ENCODE data around the gene UBC.
A peak's percentile ranks its signal among the peaks of the same experiment; 100 is the strongest.

UBC gene

DNA sequence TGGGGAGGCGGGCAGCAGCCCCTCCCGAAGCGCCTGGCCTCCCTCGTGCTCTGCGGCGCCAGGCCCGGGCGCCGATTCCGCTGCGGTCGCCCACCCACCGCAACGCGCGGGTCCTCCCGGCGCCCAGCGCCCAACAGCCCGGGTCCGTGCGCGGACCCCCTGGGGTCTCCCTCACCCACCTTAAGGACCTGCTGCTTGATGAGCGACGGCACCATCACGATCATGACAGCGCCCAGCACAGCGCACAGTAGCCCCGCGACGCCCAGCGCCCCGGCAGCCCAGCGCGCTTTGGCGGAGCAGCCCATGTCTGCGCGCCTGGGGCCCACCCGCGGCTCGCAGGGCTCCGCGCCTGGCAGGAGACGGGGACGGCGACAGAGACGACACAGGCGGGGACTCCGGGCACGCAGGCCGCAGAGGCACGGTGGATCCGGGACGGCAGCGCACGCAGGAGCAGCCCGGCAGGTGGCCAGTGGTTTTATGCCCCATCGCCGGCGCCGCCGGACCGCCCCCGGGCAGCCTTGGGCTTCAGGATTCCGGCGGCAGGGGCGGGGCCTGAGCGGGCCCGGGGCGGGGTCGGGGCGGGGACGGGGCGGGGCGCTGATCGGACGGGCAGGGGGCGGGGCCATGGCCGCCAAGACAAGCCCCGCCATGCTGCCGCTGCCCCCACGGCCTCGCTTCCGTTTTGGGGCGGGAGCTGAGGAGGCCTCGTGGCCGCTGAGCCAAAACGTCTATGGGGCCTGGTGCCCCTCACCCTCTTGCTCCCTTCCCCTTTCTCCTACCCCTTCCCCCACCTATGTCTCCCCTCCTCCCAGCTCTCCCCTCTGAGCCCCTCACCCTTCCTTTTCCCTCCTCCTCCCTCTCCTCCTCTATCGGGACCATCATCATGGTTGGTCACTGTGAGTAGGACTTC, 50.8 kb downstream of the UBC start, which contains the start of gene SCARB1:
Gene SCARB1, minus strand, starts transcription at position 449 of the 910 bp plus-strand sequence. Its CDS starts 144 bp downstream, at position 305.
- DNase-seq: peak; percentile 78

DNA sequence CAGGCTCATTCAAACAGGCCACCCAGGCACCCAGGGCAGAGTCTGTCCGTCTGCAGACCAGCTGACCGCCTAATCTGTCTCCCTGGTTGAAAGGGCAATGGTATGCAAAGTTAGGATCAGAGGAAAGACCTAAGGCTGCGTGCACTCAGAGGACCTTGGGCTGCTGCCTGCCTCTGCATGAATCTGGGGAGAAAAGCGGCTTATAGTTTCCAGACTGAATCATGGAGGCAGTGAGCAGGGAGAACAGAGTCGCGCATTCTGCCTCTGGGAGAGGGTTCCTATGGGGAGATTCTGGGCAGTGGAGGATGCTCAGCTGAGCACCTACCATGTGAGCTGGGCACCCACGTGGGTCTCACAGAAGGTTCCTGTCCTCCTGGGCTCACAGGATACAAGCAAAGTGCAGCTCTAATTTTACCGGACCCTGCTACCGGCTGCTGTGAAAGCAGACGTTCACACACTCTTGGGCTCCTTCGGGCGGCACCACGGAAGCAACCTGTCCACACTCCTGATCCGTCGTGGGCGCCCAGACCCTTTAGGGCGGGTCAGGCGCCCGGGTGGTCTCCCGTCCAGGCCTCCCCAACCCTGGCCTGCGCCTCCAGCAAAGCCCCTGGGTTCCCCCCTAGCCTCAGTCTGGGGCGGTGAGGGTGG, 51.6 kb downstream of the UBC start:
- DNase-seq: peak; percentile 15

DNA sequence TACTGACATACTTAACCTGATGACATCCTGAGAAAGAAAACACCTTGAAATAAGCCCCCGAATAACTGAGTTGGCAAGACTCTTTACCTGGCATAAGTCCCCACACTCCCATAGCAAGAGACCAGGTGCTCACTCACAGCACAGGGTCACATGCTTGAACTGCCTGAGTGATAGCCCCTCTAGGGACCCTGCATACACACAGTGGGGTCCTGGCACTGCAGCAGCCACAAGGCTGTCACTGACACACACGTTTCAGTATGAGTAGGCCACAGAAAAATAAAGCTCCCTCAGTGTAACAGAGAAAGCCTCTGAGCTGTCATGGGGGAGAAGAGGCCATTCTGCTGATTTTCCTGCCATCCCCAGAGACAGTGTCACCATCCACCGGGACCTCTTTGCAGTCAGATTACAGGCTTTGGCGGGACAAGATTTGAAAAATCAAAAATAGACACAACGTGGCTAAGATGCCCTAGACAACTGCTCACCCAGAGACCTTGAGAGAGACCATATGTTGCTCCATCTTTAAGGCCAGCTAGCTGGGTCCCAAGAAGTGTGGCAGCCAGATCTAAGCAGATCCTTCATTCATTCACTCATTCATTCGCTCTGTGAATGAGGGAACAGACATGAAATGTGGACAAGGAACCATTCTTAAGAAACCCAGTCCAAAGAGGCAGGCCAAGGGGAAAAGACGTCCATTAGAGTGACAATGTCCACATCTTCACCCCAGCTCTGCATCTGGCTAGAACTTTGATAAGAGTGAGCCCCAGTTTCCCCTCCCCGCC, 52.4 kb downstream of the UBC start:
- DNase-seq: no peak

Measured in stimulated activated CD4-positive, alpha-beta T cell treated with anti-CD3 and anti-CD28 coated beads, Interleukin-4, amount 100 ng/mL, for 1 hour (primary cell).